HCEC 1CT (cell line): ENCODE results near the gene CHST14.

ENCODE experiments used
- DNase-seq: peaks from one replicate; pipeline ENCODE4 v3.0.0-alpha.2; 2017

The CHST14 gene

GRCh38 chr15:40495516-40495915 lies 24.7 kb downstream of the CHST14 start:
- peak; percentile 14 for DNase-seq

DNA sequence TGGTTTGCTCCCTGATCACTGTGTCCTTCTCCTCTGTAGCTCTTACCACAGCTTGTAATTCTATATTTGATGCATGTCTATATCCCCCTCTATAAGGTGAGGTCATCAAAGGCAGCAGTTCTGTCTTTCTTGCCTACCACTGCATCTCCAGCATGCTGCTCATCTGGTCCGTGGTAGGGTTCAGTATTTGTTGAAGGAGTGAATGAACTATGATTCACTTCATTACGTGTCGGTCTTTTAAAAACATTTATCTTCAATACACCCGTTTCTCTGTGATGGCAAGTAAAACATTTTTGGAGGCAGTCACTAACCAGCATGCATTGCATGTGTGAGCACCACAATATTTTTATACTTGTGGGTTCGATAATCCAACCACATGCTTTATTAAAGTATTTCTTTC lies 27.6 kb downstream of the CHST14 start:
- peak; percentile 90 for DNase-seq

DNA sequence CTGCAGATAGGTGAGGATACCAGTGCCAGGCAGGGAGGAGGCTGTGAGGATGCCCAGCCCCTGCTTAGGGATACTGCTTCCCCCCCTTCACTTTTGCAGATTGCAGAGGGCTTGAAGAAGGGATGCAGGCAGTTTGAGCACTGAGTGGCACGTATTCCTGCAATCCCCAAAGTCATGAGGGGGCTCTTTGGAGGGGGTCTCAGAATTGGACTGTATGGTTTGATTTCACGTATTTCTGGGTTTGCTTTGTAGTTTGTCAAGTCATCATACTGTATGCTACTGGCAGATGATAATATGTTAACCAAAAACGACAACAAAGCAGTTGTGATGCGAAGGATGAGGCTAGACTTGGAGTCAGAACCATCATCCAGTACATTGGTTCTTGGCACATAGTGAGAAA lies 28.1 kb downstream of the CHST14 start:
- DNase-seq = no peak

GRCh38 chr15:40499931-40500330 lies 29.1 kb downstream of the CHST14 start:
- DNase-seq = no peak

DNA sequence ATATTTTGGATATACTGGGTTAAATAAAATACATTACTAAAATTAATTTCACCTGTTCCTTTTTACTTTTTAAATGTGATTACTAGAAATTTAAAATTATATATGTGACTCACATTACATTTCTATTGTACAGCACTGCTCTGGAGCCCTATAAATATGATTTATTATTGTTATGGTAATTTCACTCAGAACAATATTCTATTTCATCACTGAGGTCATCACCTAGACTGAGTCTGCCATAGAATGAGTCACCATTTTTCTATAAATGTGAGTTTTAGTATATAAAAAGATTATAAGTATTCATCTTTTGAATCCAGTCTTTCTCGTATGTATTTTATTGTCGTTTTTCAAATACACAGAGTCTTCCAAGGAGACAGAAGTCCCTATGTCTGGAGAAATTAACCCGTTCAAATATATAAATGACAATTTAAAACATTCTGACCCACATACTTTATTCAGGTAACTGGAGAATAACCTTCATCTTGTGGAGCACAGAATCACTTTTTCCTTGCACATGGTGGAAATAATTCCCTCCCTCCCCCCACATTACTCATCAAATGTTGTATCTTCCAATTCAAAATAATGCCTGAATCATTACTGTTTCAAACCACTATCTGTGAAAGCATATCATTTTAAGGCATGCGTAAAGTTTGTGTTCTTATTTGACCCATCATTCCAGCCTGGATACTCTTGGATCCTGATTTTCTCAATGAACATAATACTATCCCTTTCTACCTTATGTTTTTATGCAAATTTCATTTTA lies 30.0 kb downstream of the CHST14 start:
- peak; percentile 81 for DNase-seq

GRCh38 chr15:40501487-40501886 lies 30.7 kb downstream of the CHST14 start:
- peak; percentile 14 for DNase-seq

- DNase-seq = peak; percentile 70
Observed at GRCh38 chr15:40506964-40507571, 36.3 kb downstream of the CHST14 start.

DNA sequence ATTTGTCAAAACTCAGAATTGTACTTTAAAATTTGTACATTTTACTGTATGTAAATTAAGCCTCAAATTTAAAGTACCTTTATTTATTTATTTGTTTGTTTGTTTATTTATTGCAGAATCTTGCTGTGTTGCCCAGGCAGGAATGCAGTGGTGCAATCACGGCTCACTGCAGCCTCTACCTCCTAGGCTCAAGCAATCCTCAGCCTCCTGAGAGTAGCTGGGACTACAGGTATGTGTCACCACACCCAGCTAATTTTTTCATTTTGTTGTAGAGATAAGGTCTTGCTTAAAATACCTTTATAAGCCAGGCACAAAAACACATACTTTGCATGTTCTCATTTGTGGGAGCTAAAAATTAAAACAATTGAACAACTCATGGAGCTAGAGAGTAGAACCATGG lies 37.4 kb downstream of the CHST14 start:
- DNase-seq = no peak

DNA sequence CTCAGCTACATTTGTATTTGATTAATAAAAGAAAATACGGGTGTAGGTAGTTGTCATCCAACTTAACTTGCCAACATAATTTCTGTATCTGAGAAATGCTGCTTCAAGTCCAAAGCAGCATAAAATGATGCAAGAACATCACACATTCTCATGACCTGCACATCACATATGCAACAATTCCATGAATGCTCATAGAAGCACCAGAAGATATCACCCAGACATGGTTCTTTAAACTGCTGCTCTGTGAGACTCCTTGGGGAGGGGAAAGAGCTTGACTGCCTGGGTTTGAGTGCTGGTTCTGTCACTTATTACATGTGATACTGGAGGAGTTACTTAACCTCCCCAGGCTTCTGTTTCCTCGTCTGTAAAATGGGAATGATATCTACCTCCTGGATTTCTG lies 39.4 kb downstream of the CHST14 start:
- no peak for DNase-seq

DNA sequence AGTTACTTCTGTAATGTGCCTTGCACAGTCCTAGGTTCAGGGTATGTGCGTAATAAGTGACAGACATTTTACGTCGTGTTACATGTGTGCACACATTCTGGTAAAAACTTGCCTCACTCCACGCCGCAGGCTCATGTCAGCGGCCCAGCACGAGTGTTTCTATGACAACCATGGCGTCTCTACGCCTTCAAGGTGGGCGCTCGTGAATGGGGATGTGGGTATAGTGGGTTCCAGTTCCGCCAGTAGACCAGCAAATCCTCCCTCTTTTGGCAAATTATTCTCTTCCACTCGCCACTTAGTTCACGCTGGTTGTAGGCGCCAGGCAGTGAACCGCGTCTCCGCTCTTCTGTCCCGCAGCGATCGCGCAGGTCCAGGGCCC lies 40.3 kb downstream of the CHST14 start:
- no peak for DNase-seq

GRCh38 chr15:40511472-40512133 lies 40.8 kb downstream of the CHST14 start:
- DNase-seq = peak; percentile 25

DNA sequence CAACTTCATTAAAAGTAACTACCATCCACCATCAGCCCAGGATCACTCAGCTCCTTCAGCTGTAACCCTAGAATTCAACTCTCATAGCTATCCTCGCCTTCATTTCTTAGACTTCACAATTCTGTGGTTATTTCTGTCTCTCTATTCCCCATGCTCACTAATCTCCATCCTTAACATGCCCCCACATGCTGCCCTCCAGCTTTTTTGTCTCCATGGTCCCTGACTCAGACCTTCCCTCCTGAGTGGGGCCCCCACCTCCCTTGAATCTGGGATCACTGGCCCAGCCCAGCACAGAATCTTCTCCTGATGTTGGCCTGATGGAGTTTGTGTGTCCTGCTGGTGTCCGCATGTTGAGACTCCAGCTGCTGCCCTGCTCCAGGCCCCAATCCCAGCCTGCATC lies 41.7 kb downstream of the CHST14 start:
- no peak for DNase-seq

- no peak for DNase-seq
Observed at GRCh38 chr15:40513609-40514008, 42.8 kb downstream of the CHST14 start.

- no peak for DNase-seq
Observed at GRCh38 chr15:40516322-40516721, 45.5 kb downstream of the CHST14 start.
